Erythroblast (primary cell): Measurements from ENCODE around the gene ITGA11.

Experiments used
- GATA1 ChIP-seq: IDR thresholded peaks from 2 replicates; pipeline ENCODE4 v1.6.1; 2011; ENCODE audit warnings: low read depth, mild to moderate bottlenecking, control low read depth, low read length, moderate library complexity
- POLR2A ChIP-seq: IDR thresholded peaks from 2 replicates; pipeline ENCODE4 v1.6.1; 2011; ENCODE audit warnings: mild to moderate bottlenecking, low read length

- TF ChIP-seq POLR2A (no peak), GATA1 (no peak)
These were observed 109.2 kb downstream of the ITGA11 start for GRCh38 chr15:68322796-68323195.
